Measurements from ENCODE around the gene CNOT1.
"Not testable (repeated sequence)": the region's sequence is repeated elsewhere in the genome, so short reads cannot be mapped to it uniquely, and the experiment has no call there.

CNOT1 gene

DNA sequence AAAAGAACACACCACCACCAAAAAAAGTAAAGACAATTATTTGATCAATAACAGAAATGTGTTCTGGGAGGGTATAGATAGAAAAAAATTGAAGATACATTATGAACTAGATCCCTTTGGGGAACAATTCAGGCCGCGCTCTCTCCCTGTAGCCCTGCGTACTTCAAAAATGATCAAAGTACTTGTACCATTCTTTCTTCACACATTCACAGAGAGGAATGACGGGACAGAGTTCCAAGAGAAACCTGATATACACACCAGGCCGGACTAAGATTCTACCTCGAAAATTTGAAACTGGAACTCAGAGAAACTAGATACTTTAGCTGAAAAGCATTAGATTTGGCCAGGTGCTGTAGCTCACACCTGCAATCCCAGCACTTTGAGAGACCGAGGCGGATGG lies 50.0 kb downstream of the CNOT1 start:
- DNase-seq, result no peak

DNA sequence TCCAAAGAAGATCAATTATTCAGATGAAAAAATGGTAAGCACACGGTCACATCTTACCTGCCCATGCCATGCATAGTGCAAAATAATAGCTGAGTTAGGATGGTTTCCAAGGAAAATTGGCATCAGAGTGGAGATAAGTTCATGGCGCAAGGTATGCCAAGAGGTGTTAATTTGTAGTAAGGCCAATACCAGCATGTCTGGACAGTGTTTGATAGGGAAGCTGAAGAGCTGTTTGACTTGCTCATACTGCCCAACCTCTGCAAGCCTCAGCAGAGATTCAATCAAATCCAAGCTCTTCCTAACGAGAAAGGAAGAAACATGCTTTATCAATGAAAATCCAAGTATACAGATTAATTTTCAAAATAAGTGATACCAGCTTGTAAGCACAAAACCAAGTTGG lies 51.0 kb downstream of the CNOT1 start:
- no peak for DNase-seq

GRCh38 chr16:58577141-58577540 lies 52.5 kb downstream of the CNOT1 start:
- DNase-seq, result no peak

DNA sequence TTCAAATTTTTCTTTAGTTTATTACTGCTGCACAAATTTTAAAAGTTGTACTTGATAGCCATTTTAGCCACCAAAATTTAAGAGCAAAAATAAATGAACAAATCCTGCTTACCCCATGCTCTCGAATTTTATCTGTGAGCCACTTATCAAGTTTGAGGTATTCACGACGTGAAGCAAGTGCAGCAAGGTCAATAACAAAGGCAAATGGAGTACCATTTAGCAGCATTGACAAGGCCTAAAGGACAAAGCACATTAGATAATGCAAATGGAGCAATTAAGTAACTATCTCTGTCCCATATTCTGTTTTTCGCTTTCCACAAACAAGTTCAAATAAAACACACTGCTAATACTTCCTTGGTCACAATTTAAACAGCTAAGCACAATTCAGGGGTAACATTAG lies 54.7 kb downstream of the CNOT1 start:
- DNase-seq, result no peak

DNA sequence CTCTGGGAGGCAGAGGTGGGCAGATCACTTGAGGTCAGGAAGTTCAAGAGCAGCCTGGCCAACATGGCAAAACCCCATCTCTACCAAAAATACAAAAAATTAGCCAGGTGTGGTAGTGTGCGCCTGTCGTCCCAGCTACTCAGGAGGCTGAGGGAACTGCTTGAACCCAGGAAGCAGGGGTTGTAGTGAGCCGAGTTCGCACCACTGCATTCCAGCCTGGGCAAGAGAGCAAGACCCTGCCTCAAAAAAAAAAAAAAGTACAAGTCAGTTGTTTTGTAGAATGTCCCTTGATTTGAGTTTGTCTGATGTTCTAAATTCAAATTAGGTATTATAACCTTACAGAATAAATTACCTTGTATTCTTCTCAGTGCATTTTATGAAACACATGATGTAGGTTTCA lies 63.9 kb downstream of the CNOT1 start:
- not testable (repeated sequence) for DNase-seq

- DNase-seq, result no peak
These were observed 65.9 kb downstream of the CNOT1 start for GRCh38 chr16:58563775-58564174.

- DNase-seq, result no peak
These were observed 66.4 kb downstream of the CNOT1 start for GRCh38 chr16:58563235-58563634.

GRCh38 chr16:58556678-58557077 lies 72.9 kb downstream of the CNOT1 start:
- no peak for DNase-seq

GRCh38 chr16:58551496-58551895 lies 78.1 kb downstream of the CNOT1 start:
- DNase-seq, result no peak

GRCh38 chr16:58548378-58548777 lies 81.2 kb downstream of the CNOT1 start:
- DNase-seq, result no peak

DNA sequence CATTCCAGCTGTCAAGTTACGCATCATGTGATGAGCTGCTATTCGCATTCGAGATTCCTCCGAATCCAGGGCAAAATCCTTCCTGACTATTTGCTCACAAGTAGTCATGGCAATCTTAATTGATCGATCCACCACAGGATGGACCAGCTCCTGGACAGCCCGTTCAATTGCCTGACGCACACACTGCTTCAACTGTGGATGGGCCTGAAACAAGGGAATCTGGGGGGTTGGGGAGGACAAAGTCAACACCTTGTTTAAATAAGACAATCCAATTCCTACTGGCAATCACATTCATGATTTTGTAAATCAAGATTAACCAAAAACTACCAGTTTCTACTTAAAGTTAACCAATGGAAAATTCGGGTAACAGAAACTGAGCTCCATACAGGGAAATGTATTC lies 85.9 kb downstream of the CNOT1 start:
- DNase-seq, result no peak

DNA sequence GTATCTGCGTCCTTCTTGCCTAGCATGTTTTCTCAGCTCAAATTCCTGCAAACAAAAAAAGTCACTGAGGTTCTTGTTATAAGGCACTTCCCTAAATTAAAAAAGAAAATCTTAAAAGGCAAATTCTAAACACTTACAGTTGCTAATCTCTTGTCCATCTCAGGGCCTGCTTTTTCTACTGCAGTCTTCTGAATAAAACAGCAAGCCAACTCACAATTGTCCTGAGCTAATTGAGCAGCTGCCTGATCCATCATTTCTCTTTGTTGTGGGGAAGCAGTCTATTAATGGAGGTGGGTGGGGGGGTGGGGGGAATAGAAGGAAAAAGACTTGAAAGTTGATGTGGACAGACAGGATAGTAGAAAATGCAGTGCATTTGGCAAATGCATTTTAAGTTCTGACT lies 87.3 kb downstream of the CNOT1 start:
- no peak for DNase-seq

DNA sequence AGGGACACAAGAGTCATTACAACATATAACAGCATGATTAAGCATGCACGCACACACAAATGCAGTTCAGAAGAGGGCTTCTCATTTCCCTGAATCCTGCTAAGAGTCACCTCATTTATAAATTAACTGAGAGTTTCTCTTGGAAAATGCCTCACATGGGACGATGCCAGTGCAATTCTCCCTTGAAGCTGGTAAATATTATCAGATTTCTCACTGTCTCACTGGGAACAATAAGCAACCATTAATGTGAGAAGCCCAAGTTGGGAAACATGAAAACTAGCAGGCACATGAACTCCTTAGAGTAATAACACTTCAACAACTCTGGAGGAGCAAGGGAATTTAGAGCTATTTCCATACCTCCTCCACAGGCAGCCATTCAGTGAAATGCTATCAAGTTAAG lies 87.9 kb downstream of the CNOT1 start:
- no peak for DNase-seq

DNA sequence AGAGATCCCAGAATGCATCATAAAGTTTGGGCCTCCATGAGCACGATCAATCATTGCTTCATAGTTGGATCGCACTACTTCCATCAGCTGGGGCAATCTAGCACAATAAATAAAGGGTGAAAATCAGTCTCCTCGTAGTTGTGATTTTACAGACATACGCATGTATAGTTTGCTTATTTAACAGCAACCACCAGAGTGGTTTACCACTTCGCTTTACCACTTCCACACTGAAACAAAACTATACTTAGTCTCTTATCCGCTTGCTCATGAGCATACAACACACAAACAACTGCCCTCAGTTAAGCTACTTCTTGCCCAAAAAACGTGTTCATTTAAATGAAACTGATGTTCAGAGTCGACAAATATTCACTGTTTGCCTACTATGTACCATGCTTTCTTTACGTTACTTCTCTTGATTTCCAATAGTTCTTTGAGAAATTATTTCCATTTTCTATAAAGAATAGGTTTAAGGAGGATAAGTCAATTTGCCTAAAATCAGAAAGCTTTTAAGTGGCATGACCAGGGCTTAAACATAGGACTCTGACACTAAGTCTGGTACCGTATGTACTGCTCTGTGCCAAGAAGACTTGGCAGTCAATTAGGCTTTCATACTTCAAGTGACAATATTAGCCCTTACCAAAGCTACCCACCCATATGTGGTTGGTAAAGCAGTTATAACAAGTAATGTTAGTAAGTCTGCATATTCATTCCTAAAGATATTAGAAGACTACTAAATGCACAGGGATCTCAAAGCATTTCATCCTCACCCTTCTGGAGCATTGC lies 92.3 kb downstream of the CNOT1 start:
- no peak for DNase-seq

DNA sequence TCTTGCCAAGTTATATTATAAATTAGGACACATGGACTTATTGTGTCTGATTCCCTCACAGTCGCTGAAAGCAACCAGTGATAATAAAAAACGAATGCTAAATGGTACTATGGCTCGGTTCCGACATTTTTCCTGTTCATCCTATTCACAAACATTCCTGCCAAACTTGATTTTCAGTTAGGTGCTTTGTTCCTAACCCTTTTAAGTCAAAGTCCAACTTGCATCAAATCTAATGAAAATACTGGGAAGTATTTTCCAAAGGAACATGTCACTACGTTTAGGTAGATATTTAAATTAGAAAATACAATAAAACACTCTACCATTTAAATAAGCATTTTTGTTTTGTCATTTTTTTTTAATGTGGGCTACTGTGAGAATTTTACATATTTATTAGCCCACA lies 93.3 kb downstream of the CNOT1 start:
- DNase-seq, result no peak

- no peak for DNase-seq
These were observed 94.5 kb downstream of the CNOT1 start for GRCh38 chr16:58535100-58535499.

- DNase-seq, result no peak
These were observed 95.7 kb downstream of the CNOT1 start for GRCh38 chr16:58533751-58534470.

GRCh38 chr16:58532414-58532813 lies 97.2 kb downstream of the CNOT1 start:
- DNase-seq, result no peak

- DNase-seq, result no peak
These were observed 99.4 kb downstream of the CNOT1 start for GRCh38 chr16:58530179-58530578.

DNA sequence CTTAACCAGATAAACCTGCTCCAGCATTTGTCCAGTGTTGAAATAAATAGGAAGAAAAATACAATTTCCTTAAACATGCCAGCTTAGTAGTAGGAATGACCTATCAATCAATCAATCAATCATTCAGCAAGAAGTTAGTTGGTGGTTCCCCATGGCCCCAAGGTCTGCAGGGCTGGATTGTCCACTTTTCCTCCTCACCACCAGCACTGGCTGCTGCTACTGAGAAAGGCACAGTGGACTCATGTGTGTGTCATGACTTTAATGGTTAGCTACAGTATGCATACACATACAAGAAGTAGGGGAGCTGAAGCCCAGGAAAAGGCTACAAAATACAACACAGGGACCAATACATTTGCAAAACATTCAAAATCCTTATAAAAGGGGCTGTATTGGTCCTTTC lies 109.9 kb downstream of the CNOT1 start:
- DNase-seq, result no peak

DNA sequence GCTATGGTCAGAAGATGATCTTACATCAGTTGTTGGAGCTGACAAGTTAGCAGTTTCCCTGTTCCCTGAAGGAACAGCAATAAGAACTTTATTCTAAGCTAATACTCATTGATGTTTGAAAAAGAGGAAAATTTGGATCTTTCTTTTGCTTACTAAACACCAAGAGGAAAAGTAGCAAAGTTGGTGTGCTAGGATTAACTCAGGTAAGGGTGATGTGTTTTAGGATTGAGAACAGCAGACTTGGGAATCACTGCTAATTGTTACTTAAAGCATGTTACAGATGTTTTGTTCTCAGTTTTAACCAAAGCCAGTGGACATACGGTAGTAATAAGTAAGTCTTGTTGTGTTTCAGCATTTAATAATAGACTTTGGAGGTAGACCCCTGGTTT lies 110.7 kb downstream of the CNOT1 start:
- DNase-seq, result no peak

DNA sequence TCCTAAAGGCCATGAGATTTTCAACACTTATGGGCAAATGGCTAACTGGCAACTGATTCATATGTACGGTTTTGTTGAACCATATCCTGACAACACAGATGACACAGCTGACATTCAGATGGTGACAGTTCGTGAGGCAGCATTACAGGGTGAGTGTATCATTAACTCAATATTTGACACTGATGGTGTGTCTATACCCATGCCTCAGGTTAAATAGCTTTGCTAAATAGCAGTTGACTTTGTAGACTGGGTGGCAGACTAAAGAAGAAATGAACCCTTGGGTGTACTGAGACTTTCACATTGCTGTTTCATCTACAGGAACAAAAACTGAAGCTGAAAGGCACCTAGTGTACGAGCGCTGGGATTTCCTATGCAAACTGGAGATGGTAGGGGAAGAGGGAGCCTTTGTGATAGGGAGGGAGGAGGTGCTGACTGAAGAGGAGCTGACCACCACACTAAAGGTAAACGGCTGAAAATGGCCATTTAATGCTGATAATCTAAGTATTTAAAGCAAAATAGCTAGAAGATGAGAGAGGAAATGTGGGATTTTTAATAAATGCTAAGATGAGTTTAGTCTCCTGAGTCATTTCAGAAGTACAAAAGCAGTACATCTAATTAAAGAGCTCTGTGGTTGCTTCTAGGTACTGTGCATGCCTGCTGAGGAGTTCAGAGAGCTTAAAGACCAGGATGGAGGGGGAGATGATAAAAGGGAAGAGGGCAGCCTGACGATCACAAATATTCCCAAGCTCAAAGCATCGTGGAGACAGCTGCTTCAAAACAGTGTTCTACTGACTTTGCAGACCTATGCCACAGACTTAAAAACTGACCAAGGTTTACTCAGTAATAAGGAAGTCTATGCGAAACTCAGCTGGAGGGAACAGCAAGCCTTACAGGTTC lies 111.3 kb downstream of the CNOT1 start:
- no peak for DNase-seq

DNA sequence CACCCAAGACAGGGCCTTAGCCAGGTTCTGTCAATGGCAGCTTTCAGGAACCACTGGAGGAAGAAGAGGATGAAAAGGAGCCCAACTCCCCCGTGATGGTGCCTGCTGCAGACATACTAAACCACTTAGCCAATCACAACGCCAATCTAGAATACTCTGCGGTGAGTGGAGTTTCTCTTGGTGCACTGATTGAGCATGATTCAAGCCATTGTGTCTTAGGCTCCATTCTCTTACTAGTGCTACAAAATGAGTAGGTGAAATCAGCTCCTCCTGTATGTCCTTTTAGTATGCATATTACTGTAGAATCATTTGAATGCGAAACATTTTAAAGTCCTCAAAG lies 112.9 kb downstream of the CNOT1 start:
- no peak for DNase-seq
